C4-2B (cell line): ENCODE data around the gene SLC29A4.

Source experiments
- CTCF ChIP-seq: fragments of 450-650 bp; conservative IDR thresholded peaks from 2 replicates; pipeline ENCODE4 v1.5.1; 2017; ENCODE audit warnings: mild to moderate bottlenecking
- ZFX ChIP-seq: fragments of 450-650 bp; IDR thresholded peaks from 2 replicates; pipeline ENCODE4 v1.6.1; 2017

DNA sequence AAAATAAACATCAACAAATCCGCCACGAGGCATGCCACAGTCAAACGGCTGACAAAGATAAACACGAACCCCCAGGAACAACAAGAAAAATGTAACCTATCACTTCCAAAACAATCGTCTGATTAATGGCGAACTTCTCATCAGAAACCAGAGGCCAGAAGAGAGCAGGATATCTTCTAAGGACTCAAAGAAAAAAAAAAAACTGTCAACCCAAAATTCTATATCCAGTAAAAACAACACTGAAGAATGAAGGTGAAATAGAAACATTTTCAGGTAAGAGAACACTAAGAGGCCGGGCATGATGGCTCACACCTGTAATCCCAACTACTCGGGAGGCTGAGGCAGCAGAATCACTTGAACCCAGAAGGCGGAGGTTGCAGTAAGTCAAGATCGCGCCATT, 54.3 kb downstream of the SLC29A4 start:
- no peak for TF ChIP-seq CTCF
- no peak for TF ChIP-seq ZFX
